HG03571 (cell line): ENCODE measurements around the gene CRADD.
"Not testable (repeated sequence)": the region's sequence is repeated elsewhere in the genome, so short reads cannot be mapped to it uniquely, and the experiment has no call there.

Source experiments
- ATAC-seq: cut with Tn5 transposase; IDR thresholded peaks from one replicate; pipeline ENCODE4 v1.9.1; 2021; ENCODE audit not compliant: unreplicated experiment

Gene CRADD

DNA sequence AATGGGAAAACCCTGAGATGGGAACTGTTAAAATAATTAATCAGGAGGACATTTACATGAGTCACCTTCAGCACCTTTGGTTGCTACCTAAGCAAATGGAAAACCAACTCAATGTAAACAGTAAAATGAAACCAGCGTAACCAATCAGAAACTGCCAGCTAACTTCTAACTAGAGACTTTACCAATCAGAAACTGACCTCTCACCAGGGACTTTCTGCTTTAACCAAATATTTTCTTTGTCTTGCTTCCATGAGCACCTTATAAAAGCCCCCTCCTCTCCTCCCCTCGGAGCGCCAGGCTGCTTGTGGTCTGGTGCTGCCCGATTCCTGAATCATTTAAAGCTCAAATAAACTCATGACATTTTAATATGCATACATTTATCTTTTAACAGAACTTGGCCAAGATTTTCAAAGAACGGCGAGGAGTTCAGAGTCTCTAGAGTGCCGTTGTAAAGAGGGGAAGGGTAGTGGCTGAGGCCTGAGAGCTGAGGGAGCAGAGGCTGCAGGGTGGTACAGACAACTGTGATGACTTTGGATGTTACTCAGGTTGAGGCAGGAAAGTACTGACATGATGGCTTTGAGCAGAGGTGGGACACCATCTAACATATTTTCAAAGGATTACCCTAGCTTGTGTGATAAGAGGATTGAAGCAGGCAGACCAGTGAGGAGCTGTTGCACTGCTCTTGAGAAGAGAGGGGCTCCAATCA lies 183.6 kb downstream of the CRADD start:
- no peak for ATAC-seq

- no peak for ATAC-seq
Measured at GRCh38 chr12:93862424-93862823, 185.2 kb downstream of the CRADD start.

GRCh38 chr12:93865751-93866150 lies 188.6 kb downstream of the CRADD start:
- ATAC-seq = no peak

DNA sequence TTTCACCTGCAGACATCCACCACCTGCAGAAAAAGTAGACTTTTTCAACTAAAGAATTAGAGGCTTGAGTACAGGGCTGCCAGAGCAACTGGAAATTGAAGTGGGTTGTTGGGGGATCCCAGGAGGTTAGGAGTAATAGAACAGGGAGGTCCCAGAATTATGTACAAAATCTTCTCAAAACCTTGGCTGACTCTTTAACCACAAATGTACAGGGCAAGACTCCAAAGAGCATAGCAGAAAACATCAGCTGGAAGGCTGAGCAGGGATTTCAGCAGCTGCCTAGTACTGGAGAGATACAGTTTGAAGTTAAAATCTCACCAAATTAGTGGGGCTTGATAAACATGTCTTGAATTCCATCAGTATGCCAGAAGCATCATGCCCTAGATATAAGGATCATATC lies 191.6 kb downstream of the CRADD start:
- no peak for ATAC-seq

GRCh38 chr12:93870020-93870795 lies 193.0 kb downstream of the CRADD start:
- no peak for ATAC-seq

DNA sequence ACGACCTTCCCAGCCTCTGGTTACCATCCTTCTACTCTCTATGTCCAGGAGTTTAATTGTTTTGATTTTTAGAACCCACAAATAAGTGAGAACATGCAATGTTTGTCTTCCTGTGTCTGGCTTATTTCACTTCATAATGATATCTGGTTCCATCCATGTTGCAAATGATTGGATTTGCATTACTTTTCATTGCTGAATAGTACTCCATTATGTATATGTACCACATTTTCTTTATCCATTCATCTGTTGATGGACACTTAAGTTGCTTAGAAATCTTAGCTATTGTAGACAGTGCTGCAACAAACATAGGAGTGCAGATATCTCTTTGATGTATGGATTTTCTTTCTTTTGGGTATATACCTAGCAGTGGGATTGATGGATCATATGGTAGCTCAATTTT lies 194.4 kb downstream of the CRADD start:
- ATAC-seq = not testable (repeated sequence)

DNA sequence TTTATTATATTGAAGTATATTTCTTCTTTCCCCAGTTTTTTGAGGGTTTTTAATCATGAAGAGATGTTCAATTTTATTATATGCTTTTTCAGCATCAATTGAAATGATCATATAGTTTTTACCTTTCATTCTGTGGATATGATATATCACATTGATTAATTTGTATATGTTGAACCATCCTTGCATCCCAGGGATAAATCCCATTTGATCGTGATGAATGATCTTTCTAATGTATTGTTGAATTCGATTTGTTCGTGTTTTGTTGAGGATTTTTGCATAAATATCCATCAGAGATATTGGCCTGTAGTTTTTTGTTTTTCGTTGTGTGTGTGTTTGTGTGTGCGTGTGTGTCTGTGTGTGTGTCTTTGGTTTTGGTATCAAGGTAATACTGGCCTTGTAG lies 196.4 kb downstream of the CRADD start:
- ATAC-seq = no peak

- no peak for ATAC-seq
Measured at GRCh38 chr12:93875157-93875556, 198.0 kb downstream of the CRADD start.

- no peak for ATAC-seq
Measured at GRCh38 chr12:93876360-93876759, 199.2 kb downstream of the CRADD start.

DNA sequence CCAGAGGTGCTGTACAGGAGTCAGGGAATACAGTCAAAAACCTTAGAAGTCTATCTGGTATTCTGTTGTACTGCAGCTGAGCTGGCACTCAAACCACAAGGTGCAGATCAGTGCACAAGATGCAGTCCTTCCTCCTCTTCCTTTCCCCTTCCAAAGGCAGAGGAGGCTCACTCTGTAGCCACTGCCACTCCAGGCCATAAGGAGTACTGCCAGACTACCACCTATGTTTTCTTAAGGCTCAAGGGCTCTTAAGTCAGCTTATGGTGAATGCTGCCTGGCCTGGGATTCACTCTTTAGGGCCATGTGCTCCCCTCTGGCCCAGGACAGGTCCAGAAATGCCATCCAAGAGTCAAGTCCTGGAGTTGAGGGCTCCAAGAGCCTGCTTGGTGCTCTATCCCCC lies 200.3 kb downstream of the CRADD start:
- no peak for ATAC-seq

GRCh38 chr12:93879476-93880421 lies 202.6 kb downstream of the CRADD start:
- no peak for ATAC-seq

DNA sequence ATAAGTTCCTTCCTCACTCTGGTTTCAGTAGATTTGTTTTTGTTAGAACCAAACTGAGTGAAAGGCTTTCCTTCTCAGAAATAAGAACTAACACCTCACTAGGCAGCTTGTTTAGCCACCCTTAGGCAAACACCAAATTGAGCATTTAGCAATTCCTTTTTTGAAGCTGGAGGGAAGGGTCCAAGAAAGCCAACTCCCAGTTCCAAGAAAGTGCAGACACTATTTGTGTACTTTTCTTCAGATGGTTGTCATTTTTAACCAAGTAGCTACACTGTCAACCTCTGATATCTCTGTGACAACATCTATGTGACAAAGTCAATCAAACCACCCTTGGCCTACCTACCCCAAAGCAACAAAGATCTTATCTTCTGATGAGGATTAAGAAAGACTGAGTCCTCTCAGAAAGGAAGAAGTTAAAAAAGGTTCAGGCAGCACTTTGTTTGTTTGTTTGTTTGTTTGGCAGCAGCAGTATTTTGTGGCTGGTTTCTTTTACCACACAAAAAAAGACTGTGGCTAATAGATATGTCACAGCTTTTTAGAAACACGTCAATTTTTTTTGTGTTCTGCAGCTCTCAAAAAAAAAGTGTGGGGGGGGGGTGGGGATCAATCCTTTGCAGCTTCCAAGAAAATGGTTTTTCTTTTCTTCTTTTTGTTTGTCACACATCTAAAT lies 203.8 kb downstream of the CRADD start:
- no peak for ATAC-seq

- no peak for ATAC-seq
Measured at GRCh38 chr12:93882763-93883162, 205.6 kb downstream of the CRADD start.

DNA sequence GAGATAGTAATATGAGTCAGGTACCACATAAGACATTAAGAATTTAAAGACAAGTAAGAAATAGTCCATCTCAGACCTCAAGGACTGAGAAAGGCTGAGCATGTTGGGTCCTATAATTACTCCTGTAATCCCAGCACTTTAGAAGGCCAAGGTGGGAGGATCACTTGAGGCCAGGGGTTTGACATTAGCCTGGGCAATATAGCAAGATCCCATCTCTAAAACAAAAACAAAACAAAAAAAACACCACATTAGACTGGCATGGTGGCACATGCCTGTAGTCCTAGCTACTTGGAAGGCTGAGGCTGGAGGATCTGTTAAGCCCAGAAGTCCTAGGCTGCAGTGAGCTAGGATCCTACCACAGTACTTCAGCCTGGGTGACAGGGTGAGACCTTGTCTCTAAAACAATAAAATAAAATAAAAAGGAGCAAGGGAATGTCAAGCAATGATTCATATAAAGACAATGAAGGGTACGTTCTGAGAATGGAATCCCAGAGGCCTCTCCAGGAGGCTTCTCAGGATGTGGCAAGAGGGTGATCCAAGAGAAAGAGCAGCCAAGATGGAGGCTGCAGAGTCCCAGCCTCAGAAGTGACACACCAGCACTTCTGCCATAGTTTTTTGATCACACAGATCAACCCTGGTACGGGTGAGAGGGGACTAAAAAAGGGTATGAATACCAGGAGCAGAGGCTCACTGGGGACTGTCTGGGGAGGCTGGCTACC lies 206.4 kb downstream of the CRADD start:
- no peak for ATAC-seq

GRCh38 chr12:93884794-93885460 lies 207.8 kb downstream of the CRADD start:
- ATAC-seq = no peak

DNA sequence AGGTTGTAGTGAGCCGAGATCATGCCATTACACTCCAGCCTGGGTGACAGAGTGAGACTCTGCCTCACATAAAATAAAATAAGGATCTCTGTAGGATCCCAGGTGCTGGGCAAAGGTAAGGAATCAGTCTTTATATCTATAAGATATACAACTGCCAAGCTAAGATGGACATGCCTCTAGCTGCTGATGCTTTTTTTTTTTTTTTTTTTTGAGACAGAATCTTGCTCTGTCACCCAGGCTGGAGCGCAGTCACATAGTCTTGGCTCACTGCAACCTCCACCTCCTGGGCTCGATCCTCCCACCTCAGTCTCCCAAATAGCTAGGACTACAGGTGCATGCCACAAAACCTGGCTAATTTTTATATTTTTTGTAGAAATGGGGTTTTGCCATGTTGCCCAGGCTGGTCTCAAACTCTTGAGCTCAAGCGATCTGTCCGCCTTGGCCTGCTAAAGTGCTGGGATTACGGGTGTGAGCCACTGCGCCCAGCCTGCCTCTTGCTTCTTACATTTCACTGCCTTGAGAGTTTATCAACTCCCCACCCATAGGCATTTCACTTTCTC lies 208.9 kb downstream of the CRADD start:
- not testable (repeated sequence) for ATAC-seq

DNA sequence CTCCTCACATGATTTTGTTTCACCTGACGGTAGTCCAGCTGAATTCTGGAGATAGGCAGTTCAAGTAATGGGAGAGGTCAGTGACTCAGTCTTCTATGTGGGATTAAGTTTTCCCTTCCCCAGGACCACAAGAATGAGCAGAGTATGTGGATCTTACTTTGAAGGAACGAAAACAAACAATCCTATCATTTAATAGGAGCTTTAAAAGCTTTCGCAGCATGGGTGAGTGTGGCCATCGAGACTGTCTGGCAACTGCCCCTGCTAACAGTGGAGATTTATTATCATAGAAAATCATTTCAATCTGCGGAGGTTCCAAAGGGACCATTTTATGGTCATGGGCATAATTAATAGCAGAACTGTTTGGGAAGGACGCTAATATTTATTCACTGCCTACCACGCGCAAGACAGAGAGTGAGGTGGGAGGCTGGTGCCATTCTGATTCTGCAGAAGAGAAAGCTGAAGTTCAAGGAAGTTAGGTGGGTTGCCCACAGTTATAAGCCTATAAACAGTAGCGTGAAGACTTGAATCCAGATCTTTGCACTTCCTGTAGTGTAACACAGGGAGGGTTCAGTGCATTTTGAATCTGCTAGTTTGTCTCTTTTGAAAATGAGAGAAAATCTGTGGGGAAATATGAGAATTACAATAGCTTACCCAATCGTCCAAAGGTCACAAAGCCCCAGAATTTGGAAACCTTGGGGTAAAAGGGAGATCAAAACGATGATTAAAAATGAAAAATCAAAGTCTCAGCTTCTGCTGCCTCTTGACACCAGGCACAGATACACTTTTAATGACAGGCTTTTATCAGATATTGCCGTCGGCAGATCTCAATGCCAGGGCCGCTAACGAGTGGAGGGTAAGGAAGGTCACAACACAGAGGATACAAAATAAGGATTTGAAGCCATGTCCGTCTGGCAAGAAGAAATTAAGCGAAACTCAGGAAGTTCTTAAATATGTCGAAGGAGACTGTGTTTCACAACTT lies 209.6 kb downstream of the CRADD start:
- no peak for ATAC-seq

DNA sequence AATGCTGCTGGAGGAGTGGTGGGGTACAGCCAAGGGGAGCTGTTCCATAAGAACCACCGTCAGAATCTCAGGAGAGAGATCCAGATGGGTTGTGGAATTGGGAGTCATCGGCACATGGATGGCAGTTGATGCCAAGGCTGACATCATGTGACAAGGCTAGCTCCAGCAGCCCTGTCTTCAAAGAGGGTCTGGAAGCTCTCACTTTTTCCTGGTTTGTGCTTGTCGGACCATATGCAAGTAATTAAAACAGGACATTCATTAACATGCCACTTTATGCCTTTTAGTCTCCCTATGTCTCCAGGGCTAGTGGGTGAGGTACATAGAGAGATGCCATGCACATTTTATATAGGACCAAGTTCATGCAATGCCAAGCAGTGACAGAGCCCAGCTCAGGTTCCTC lies 211.8 kb downstream of the CRADD start:
- no peak for ATAC-seq
